ENCODE data around the gene SYN1.
A peak's percentile ranks its signal among the peaks of the same experiment; 100 is the strongest.
"Not testable (repeated sequence)": the region's sequence is repeated elsewhere in the genome, so short reads cannot be mapped to it uniquely, and the experiment has no call there.

The SYN1 gene

DNA sequence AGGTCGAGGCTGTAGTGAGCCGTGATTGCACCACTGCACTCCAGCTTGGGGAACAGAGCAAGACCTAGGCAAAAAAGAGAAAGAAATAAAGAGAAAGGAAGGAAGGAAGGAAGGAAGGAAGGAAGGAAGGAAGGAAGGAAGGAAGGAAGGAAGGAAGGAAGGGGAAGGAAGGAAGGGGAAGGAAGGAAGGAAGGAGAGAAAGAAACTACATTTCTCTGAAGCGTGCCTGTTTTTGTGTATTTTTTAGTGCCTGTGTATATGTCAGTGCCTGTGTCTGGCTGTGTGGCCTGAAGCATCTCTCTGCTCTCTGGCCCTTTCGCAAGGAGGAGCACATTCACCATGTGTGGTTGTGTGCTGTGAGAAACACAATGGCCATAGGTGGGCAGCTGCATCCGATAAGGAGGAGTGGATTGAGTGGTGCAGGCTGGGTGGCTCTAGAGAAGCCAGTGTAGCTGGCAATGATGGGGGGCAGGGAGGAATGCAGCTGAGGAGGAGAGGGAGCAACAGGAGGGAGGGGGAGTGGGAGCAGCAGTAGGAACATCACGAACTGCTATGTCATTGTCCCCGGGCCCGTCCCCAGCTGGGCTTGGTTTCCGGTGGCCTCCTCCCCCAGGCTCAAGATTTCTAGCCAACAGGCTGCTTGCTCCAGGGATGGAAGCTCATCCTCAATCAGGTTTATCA is 11.4 kb downstream of the SYN1 start:
- Histone ChIP-seq H3K9ac (no peak overlapping the region), H3K36me3 (no peaks in the 10 kb centered on the region), H3K9me3 (peaks cover 12% of the 10 kb centered on the region; the same call in 1 of the 2 replicates), H3K27ac (no peak overlapping the region), H3K4me2 (peak overlapping the region; percentile 34), H4K20me1 (no peaks in the 10 kb centered on the region), H3K27me3 (peaks cover 42% of the 10 kb centered on the region), H3K4me3 (no peak overlapping the region), H3K4me1 (peaks cover 11% of the 10 kb centered on the region; the same call in 1 of the 2 replicates)
- no peak for TF ChIP-seq Cebpa-rat (IDR thresholded peaks at IDR 0.05)

DNA sequence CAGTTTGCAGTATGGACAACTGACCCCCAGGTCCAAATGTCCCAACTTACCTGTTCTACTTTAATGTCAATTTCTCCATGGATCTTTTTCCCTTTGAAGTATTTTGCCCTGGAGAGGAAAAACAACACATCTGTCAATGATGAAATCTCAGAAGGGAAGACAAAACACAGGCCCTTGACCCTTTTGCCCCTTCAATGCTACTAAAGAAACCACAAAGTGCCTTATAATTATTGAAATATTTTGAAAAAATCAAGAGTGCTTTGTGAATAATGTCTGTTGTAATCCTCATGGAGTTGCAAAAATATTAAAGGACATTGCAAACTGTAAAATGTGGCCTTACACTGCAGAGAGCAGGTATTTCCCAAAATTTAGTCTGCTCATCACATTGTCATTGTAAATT is 12.6 kb downstream of the SYN1 start:
- Histone ChIP-seq H3K27me3 (peaks cover 38% of the 10 kb centered on the region), H3K4me3 (no peak overlapping the region), H3K9me3 (peaks cover 12% of the 10 kb centered on the region; the same call in 1 of the 2 replicates), H3K27ac (no peak overlapping the region), H3K9ac (no peak overlapping the region), H3K4me2 (no peak overlapping the region), H3K4me1 (peaks cover 11% of the 10 kb centered on the region; the same call in 1 of the 2 replicates), H4K20me1 (no peaks in the 10 kb centered on the region), H3K36me3 (no peaks in the 10 kb centered on the region)
- no peak for TF ChIP-seq Cebpa-rat (IDR thresholded peaks at IDR 0.05)

GRCh38 chrX:47605024-47605423 is 14.6 kb downstream of the SYN1 start:
- TF ChIP-seq Cebpa-rat (IDR thresholded peaks at IDR 0.05) = no peak
- no peaks in the 10 kb centered on the region for H3K36me3 ChIP-seq
- peaks cover 26% of the 10 kb centered on the region for H3K27me3 ChIP-seq
- H3K27ac ChIP-seq = no peak overlapping the region
- no peaks in the 10 kb centered on the region for H4K20me1 ChIP-seq
- peaks cover 14% of the 10 kb centered on the region for H3K9me3 ChIP-seq
- no peak overlapping the region for H3K9ac ChIP-seq
- no peak overlapping the region for H3K4me3 ChIP-seq
- H3K4me2 ChIP-seq = no peak overlapping the region
- peaks cover 11% of the 10 kb centered on the region; the same call in 1 of the 2 replicates for H3K4me1 ChIP-seq

DNA sequence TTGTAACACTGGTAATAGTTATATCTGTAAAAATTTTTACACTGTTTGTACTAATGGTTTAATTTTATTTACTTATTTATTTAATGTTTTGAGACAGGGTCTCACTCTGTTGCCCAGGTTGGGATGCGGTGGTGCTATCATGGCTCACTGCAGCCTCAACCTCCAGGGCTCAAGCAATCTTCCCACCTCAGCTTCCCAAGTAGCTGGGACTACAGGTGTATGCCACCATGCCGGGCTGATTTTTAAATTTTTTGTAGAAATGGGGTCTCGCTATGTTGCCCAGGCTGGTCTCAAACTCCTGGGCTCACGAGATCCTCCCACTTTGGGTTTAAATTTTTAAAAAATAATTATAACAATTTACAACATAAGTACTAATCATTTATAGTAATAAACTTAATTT is 16.5 kb downstream of the SYN1 start:
- Histone ChIP-seq H3K27me3 (peaks cover 23% of the 10 kb centered on the region), H3K9me3 (peaks cover 23% of the 10 kb centered on the region)
- not testable (repeated sequence) for H3K36me3 ChIP-seq, H3K4me2 ChIP-seq, H3K9ac ChIP-seq, H3K4me1 ChIP-seq, H3K4me3 ChIP-seq, H3K27ac ChIP-seq, H4K20me1 ChIP-seq

DNA sequence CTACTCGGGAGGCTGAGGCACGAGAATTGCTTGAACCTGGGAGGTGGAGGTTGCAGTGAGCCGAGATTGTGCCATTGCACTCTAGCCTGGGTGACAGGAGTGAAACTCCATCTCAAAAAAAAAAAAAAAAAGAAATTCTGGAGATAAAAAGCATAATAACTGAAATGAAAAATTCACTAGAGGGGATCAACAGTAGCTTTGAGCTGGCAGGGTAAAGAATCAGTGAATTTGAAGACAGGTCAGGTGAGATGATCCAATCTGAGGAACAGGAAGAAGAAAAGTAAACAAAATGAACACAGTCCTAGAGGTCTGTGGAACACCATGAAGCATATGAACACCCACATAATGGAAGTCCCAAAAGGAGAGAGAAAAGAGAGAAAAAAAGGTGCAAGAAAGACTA is 22.4 kb downstream of the SYN1 start:
- Histone ChIP-seq H3K27me3 (peaks cover 23% of the 10 kb centered on the region), H3K9ac (no peak overlapping the region), H4K20me1 (no peaks in the 10 kb centered on the region), H3K4me3 (no peak overlapping the region), H3K27ac (no peak overlapping the region), H3K4me1 (no peaks in the 10 kb centered on the region), H3K36me3 (no peaks in the 10 kb centered on the region), H3K4me2 (no peak overlapping the region), H3K9me3 (peaks cover 46% of the 10 kb centered on the region)
- TF ChIP-seq Cebpa-rat (IDR thresholded peaks at IDR 0.05) = no peak

GRCh38 chrX:47596256-47596655 is 23.4 kb downstream of the SYN1 start:
- no peaks in the 10 kb centered on the region for H3K36me3 ChIP-seq
- no peak overlapping the region for H3K4me2 ChIP-seq
- H4K20me1 ChIP-seq = no peaks in the 10 kb centered on the region
- no peak overlapping the region for H3K27ac ChIP-seq
- H3K4me1 ChIP-seq = no peaks in the 10 kb centered on the region
- H3K27me3 ChIP-seq = peaks cover 23% of the 10 kb centered on the region
- no peak overlapping the region for H3K9ac ChIP-seq
- peaks cover 46% of the 10 kb centered on the region for H3K9me3 ChIP-seq
- TF ChIP-seq Cebpa-rat (IDR thresholded peaks at IDR 0.05) = no peak
- H3K4me3 ChIP-seq = no peak overlapping the region

DNA sequence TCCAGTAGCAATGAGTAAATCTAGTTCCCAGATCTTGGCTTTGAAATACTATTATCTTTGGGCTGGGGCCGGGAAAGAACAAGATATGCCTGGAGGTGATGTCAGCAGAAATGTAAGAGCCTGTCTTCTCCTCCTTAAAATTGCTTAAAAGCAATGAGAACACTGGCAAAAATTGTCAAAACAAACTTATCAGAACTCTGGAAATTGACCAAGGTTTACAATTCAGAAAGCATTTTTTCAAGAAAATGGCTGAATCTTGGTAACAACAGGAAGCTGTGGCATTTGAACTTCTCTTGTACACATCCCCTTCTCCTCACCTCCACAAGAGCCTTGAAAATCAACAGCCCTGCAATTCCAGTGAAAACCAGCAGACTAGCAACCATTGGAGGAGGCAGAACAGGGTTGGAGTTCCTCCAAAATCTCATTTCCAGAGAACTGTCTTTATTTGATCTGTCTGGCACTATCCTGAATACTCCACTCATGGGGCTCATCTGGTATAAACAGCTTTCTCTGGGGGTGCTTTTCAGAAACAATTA is 23.9 kb downstream of the SYN1 start:
- H3K27ac ChIP-seq = no peak overlapping the region
- TF ChIP-seq Cebpa-rat (IDR thresholded peaks at IDR 0.05) = no peak
- H3K9me3 ChIP-seq = peaks cover 46% of the 10 kb centered on the region

GRCh38 chrX:47593522-47593921 is 26.1 kb downstream of the SYN1 start:
- TF ChIP-seq Cebpa-rat (IDR thresholded peaks at IDR 0.05) = no peak
- peaks cover 27% of the 10 kb centered on the region for H3K9me3 ChIP-seq
- H3K36me3 ChIP-seq = no peaks in the 10 kb centered on the region
- no peaks in the 10 kb centered on the region for H4K20me1 ChIP-seq
- no peak overlapping the region for H3K9ac ChIP-seq
- no peak overlapping the region for H3K4me2 ChIP-seq
- peaks cover 11% of the 10 kb centered on the region for H3K4me1 ChIP-seq
- no peak overlapping the region for H3K4me3 ChIP-seq
- H3K27me3 ChIP-seq = peaks cover 37% of the 10 kb centered on the region
- no peak overlapping the region for H3K27ac ChIP-seq

More for the DNA sequence above, 23.9 kb downstream of the SYN1 start:
- no peak overlapping the region for H3K4me2 ChIP-seq
- no peak overlapping the region for H3K4me3 ChIP-seq
- H3K4me1 ChIP-seq = peaks cover 2% of the 10 kb centered on the region
- H4K20me1 ChIP-seq = no peaks in the 10 kb centered on the region
- H3K36me3 ChIP-seq = no peaks in the 10 kb centered on the region
- peaks cover 27% of the 10 kb centered on the region for H3K27me3 ChIP-seq
- no peak overlapping the region for H3K9ac ChIP-seq

- Histone ChIP-seq H3K27me3 (peaks cover 49% of the 10 kb centered on the region), H3K27ac (no peak overlapping the region), H3K9ac (no peak overlapping the region), H3K9me3 (peaks cover 4% of the 10 kb centered on the region), H3K4me3 (no peak overlapping the region), H3K36me3 (no peaks in the 10 kb centered on the region), H3K4me1 (peaks cover 16% of the 10 kb centered on the region), H3K4me2 (peak overlapping the region; percentile 42; the same call in 1 of the 2 replicates), H4K20me1 (peaks cover 7% of the 10 kb centered on the region; the same call in 1 of the 2 replicates)
- TF ChIP-seq Cebpa-rat (IDR thresholded peaks at IDR 0.05) = no peak
These were observed 28.7 kb downstream of the SYN1 start for GRCh38 chrX:47590984-47591383.

DNA sequence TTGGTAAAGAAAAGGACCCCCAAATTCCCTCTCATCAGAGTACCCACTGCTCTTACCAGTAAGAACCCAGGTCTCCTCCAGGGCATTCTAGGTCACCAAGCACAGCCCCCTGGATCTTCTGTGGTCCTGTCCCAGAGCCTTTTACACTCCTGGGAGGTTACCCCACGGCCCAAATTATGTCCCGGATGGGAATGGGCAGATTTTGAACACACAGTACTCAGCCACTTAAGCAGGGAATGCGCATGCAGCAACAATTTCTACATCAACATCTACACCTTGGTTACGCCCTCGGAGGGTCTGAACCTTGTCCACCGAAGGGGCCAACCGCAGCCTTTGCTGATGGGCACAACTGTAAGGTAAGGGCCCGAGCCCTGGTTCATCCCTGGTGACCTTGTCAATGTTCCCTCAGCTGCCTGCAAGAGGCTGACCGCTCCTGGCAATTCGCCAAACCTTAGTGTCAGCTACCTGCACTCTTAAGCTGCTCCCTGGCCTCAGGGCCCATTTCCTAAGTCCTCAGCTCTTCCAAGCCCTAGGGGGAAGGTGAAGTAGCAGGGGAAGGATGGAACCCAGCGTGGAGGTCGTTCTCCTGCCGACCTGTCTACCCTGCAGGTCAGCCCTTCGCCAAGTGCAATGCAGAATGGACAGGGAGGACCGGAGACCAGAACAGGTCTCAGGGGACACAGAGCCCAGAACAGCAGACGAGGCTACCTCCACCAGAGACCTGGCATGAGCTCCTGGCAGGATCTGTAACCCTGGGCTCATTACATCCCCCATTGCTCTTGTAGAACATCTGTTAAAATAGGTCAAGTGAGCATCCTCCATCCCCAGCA is 31.5 kb downstream of the SYN1 start:
- no peak overlapping the region for H3K4me3 ChIP-seq
- peaks cover 10% of the 10 kb centered on the region; the same call in 1 of the 2 replicates for H4K20me1 ChIP-seq
- no peaks in the 10 kb centered on the region for H3K9me3 ChIP-seq
- peaks cover 12% of the 10 kb centered on the region for H3K36me3 ChIP-seq
- no peak for TF ChIP-seq Cebpa-rat (IDR thresholded peaks at IDR 0.05)
- H3K4me2 ChIP-seq = no peak overlapping the region
- peaks cover 26% of the 10 kb centered on the region for H3K4me1 ChIP-seq
- no peak overlapping the region for H3K27ac ChIP-seq
- H3K9ac ChIP-seq = no peak overlapping the region
- peaks cover 43% of the 10 kb centered on the region for H3K27me3 ChIP-seq
